ENCODE results near the gene KRTAP3-3.
"Not testable (repeated sequence)": the region's sequence is repeated elsewhere in the genome, so short reads cannot be mapped to it uniquely, and the experiment has no call there.

The KRTAP3-3 gene

GRCh38 chr17:41013606-41014005, 19.6 kb upstream of the KRTAP3-3 start:
- TF ChIP-seq GATA2 (IDR thresholded peaks at IDR 0.05; ENCODE audit: low read depth, low read length) (no peak), GATA3 (IDR thresholded peaks at IDR 0.05; ENCODE audit: low read depth, low read length) (no peak)

GRCh38 chr17:41013181-41013580, 19.2 kb upstream of the KRTAP3-3 start:
- TF ChIP-seq GATA3 (IDR thresholded peaks at IDR 0.05; ENCODE audit: low read depth, low read length) (no peak), GATA2 (IDR thresholded peaks at IDR 0.05; ENCODE audit: low read depth, low read length) (no peak)

GRCh38 chr17:41012326-41013120, 18.6 kb upstream of the KRTAP3-3 start:
- TF ChIP-seq GATA2 (IDR thresholded peaks at IDR 0.05; ENCODE audit: low read depth, low read length) (no peak), GATA3 (IDR thresholded peaks at IDR 0.05; ENCODE audit: low read depth, low read length) (no peak)

- TF ChIP-seq GATA2 (IDR thresholded peaks at IDR 0.05; ENCODE audit: low read depth, low read length) (no peak), GATA3 (IDR thresholded peaks at IDR 0.05; ENCODE audit: low read depth, low read length) (no peak)
Measured at GRCh38 chr17:41010441-41010840, 16.5 kb upstream of the KRTAP3-3 start.

GRCh38 chr17:41009936-41010335, 16.0 kb upstream of the KRTAP3-3 start:
- TF ChIP-seq GATA3 (IDR thresholded peaks at IDR 0.05; ENCODE audit: low read depth, low read length) (no peak), GATA2 (IDR thresholded peaks at IDR 0.05; ENCODE audit: low read depth, low read length) (no peak)

GRCh38 chr17:41009301-41009760, 15.4 kb upstream of the KRTAP3-3 start:
- TF ChIP-seq GATA3 (IDR thresholded peaks at IDR 0.05; ENCODE audit: low read depth, low read length) (no peak), GATA2 (IDR thresholded peaks at IDR 0.05; ENCODE audit: low read depth, low read length) (no peak)

GRCh38 chr17:41008811-41009210, 14.8 kb upstream of the KRTAP3-3 start, which contains the start of gene KRTAP3-1:
Gene KRTAP3-1, minus strand, starts transcription at chr17:41009128. Its CDS starts 54 bp downstream, at chr17:41009074.
- TF ChIP-seq GATA3 (IDR thresholded peaks at IDR 0.05; ENCODE audit: low read depth, low read length) (no peak), GATA2 (IDR thresholded peaks at IDR 0.05; ENCODE audit: low read depth, low read length) (no peak)

GRCh38 chr17:41004397-41004796, 10.4 kb upstream of the KRTAP3-3 start:
- TF ChIP-seq GATA3 (IDR thresholded peaks at IDR 0.05; ENCODE audit: low read depth, low read length) (no peak), GATA2 (IDR thresholded peaks at IDR 0.05; ENCODE audit: low read depth, low read length) (no peak)

GRCh38 chr17:41003926-41004325, 10.0 kb upstream of the KRTAP3-3 start:
- TF ChIP-seq GATA3 (IDR thresholded peaks at IDR 0.05; ENCODE audit: low read depth, low read length) (no peak), GATA2 (IDR thresholded peaks at IDR 0.05; ENCODE audit: low read depth, low read length) (no peak)

GRCh38 chr17:41002814-41003213, 8.8 kb upstream of the KRTAP3-3 start:
- TF ChIP-seq GATA2 (IDR thresholded peaks at IDR 0.05; ENCODE audit: low read depth, low read length) (no peak), GATA3 (IDR thresholded peaks at IDR 0.05; ENCODE audit: low read depth, low read length) (no peak)

- TF ChIP-seq GATA2 (IDR thresholded peaks at IDR 0.05; ENCODE audit: low read depth, low read length) (no peak), GATA3 (IDR thresholded peaks at IDR 0.05; ENCODE audit: low read depth, low read length) (no peak)
Measured at GRCh38 chr17:41001795-41002194, 7.8 kb upstream of the KRTAP3-3 start.

GRCh38 chr17:40999563-40999962, 5.6 kb upstream of the KRTAP3-3 start, which contains the start of gene KRTAP3-2:
Gene KRTAP3-2, minus strand, starts transcription at chr17:40999906. Its CDS starts 53 bp downstream, at chr17:40999853.
- TF ChIP-seq GATA3, GATA2 (IDR thresholded peaks at IDR 0.05; ENCODE audit: low read depth, low read length): not testable (repeated sequence)

GRCh38 chr17:40997361-40997760, 3.4 kb upstream of the KRTAP3-3 start:
- no peak for TF ChIP-seq GATA3 (IDR thresholded peaks at IDR 0.05; ENCODE audit: low read depth, low read length)
- no peak for TF ChIP-seq GATA2 (IDR thresholded peaks at IDR 0.05; ENCODE audit: low read depth, low read length)

GRCh38 chr17:40996829-40997228, 2.9 kb upstream of the KRTAP3-3 start:
- no peak for TF ChIP-seq GATA2 (IDR thresholded peaks at IDR 0.05; ENCODE audit: low read depth, low read length)
- TF ChIP-seq GATA3 (IDR thresholded peaks at IDR 0.05; ENCODE audit: low read depth, low read length), result no peak

GRCh38 chr17:40995116-40995515, 1.2 kb upstream of the KRTAP3-3 start:
- no peak for TF ChIP-seq GATA2 (IDR thresholded peaks at IDR 0.05; ENCODE audit: low read depth, low read length)
- no peak for TF ChIP-seq GATA3 (IDR thresholded peaks at IDR 0.05; ENCODE audit: low read depth, low read length)
